Thyroid gland (tissue), 4 donors: ENCODE measurements around the gene NAIF1. TPM values are rescaled to one million over a fixed set of nuclear protein-coding genes. Genes with fewer than 3 reads are reported as not detected.
"Not testable (repeated sequence)": the region's sequence is repeated elsewhere in the genome, so short reads cannot be mapped to it uniquely, and the experiment has no call there.

Source experiments
- DNase-seq, 2 donors: peaks; one replicate each; pipeline ENCODE4 v3.0.0-alpha.2; 2019
- H3K27ac ChIP-seq, 3 donors: fragments of 200-600 bp; sonication (generic); 1 replicate in 2 of 3; 2 replicates in 1 of 3; pipeline ENCODE4 v1.5.1; 2016 to 2019; ENCODE audit warnings: mild to moderate bottlenecking in 1 of 3, moderate library complexity in 1 of 3
- H3K27me3 ChIP-seq: fragments of 200-600 bp; sonication (generic); one replicate; pipeline ENCODE4 v1.5.1; 2019
- H3K36me3 ChIP-seq, 2 donors: fragments of 200-600 bp; sonication (generic); one replicate each; pipeline ENCODE4 v1.5.1; 2016 to 2019
- H3K4me1 ChIP-seq, 2 donors: fragments of 200-600 bp; sonication (generic); one replicate each; pipeline ENCODE4 v1.5.1; 2017 to 2019
- H3K4me3 ChIP-seq, 3 donors: fragments of 200-600 bp; sonication (generic); replicated peaks in 1 of 3; 1 replicate in 2 of 3; 2 replicates in 1 of 3; pipeline ENCODE4 v1.5.1; 2016; ENCODE audit warnings: mild to moderate bottlenecking in 1 of 3
- H3K9me3 ChIP-seq: fragments of 200-600 bp; sonication (generic); one replicate; pipeline ENCODE4 v1.5.1; 2017
- CTCF ChIP-seq, 6 experiments: fragments of 200-600 bp in 3 of 6; fragments of 450-650 bp in 3 of 6; sonication (generic) in 3 of 6; IDR thresholded peaks; one replicate each; pipeline ENCODE4 v1.5.1; 2016 to 2019; ENCODE audit warnings: antibody characterized with exemption in 6 of 6, mild to moderate bottlenecking in 2 of 6, inconsistent platforms in 1 of 6, moderate library complexity in 1 of 6
- POLR2A ChIP-seq, 2 donors: fragments of 450-650 bp; IDR thresholded peaks; one replicate each; pipeline ENCODE4 v1.6.1; 2017; ENCODE audit warnings: antibody characterized with exemption in 2 of 2, mild to moderate bottlenecking in 2 of 2, moderate library complexity in 1 of 2
- WGBS, 2 donors: methylation state at CpG; one replicate each; pipeline ENCODE4 v1.1.5; 2017; 5-methylcytosine and 5-hydroxymethylcytosine counted together
- intact Hi-C: fragments of 100-400 bp; cut with DNase I; formaldehyde crosslinking; loops from one replicate; pipeline ENCODE4 v1.15.1; 2023
- total RNA-seq, 4 donors: library from RNA; depleted of rRNA; stranded (reverse); fragments of >200 nt; gene quantifications; one replicate each; pipeline ENCODE4 v1.2.3, GENCODE V29; 2016

Gene NAIF1
- total RNA-seq, 4 donors from 2014 or later = 5.3 to 17.2 (median 9.4) TPM

- Histone ChIP-seq H3K27me3 (no peaks in the 10 kb centered on the region), H3K4me1 (peaks cover 29 to 35% of the 10 kb centered on the region in 2 donors), H3K36me3 (no peaks in the 10 kb centered on the region), H3K4me3 (no peak overlapping the region), H3K9me3 (no peaks in the 10 kb centered on the region), H3K27ac (no peak overlapping the region)
- TF ChIP-seq CTCF (IDR thresholded peaks at IDR 0.05) = no peak
- TF ChIP-seq POLR2A (IDR thresholded peaks at IDR 0.05) = no peak
- no peak for DNase-seq
- intact Hi-C loops = no loop called here
- WGBS, 2 donors = 75 to 83% methylated on average over 1 of the region's 1 CpG
Measured at GRCh38 chr9:128045831-128046230, 21.3 kb downstream of the NAIF1 start.

- Histone ChIP-seq H3K27ac (peak overlapping the region in 1 of 3 donors; percentile 98), H3K4me1 (peaks cover 26 to 31% of the 10 kb centered on the region in 2 donors)
- DNase-seq, H3K9me3 ChIP-seq, H3K4me3 ChIP-seq, intact Hi-C loops, H3K27me3 ChIP-seq, H3K36me3 ChIP-seq: not testable (repeated sequence)
- WGBS, 2 donors = 92 to 95% methylated on average over 6 of the region's 6 CpGs
Measured at GRCh38 chr9:128045409-128045808, 21.7 kb downstream of the NAIF1 start.

- Histone ChIP-seq H3K27me3 (no peaks in the 10 kb centered on the region), H3K4me3 (no peak overlapping the region), H3K9me3 (no peaks in the 10 kb centered on the region), H3K27ac (peak overlapping the region; percentile 93 to 98 (median 94)), H3K4me1 (peaks cover 19 to 20% of the 10 kb centered on the region in 2 donors), H3K36me3 (no peaks in the 10 kb centered on the region)
- intact Hi-C loops = no loop called here
- no peak for TF ChIP-seq CTCF (IDR thresholded peaks at IDR 0.05)
- peak in 1 of 2 donors; percentile 55 for TF ChIP-seq POLR2A (IDR thresholded peaks at IDR 0.05)
- 27 to 28% methylated on average over 6 of the region's 7 CpGs for WGBS, 2 donors
- DNase-seq = peak; percentile 95 to 96
Measured at GRCh38 chr9:128043467-128043868, 23.7 kb downstream of the NAIF1 start.

GRCh38 chr9:128042043-128042442 is 25.1 kb downstream of the NAIF1 start:
- WGBS, 2 donors = 88 to 93% methylated on average over 7 of the region's 7 CpGs
- H3K4me3 ChIP-seq = no peak overlapping the region
- peaks cover 19 to 20% of the 10 kb centered on the region in 2 donors for H3K4me1 ChIP-seq
- TF ChIP-seq CTCF (IDR thresholded peaks at IDR 0.05) = no peak
- intact Hi-C loops = no loop called here
- H3K9me3 ChIP-seq = no peaks in the 10 kb centered on the region
- no peak for DNase-seq
- H3K27ac ChIP-seq = no peak overlapping the region
- H3K36me3 ChIP-seq = no peaks in the 10 kb centered on the region
- no peaks in the 10 kb centered on the region for H3K27me3 ChIP-seq

GRCh38 chr9:128040783-128041182 is 26.3 kb downstream of the NAIF1 start:
- H3K4me3 ChIP-seq, H3K9me3 ChIP-seq, H3K27me3 ChIP-seq, DNase-seq, H3K27ac ChIP-seq, H3K36me3 ChIP-seq, intact Hi-C loops: not testable (repeated sequence)
- peaks cover 19 to 20% of the 10 kb centered on the region in 2 donors for H3K4me1 ChIP-seq
- 61 to 62% methylated on average over 3 of the region's 3 CpGs for WGBS, 2 donors

GRCh38 chr9:128036522-128036921 is 30.6 kb downstream of the NAIF1 start:
- WGBS, 2 donors = 47 to 59% methylated on average over 3 of the region's 3 CpGs
- not testable (repeated sequence) for H3K4me3 ChIP-seq, H3K27me3 ChIP-seq, H3K27ac ChIP-seq, H3K9me3 ChIP-seq, H3K36me3 ChIP-seq, H3K4me1 ChIP-seq
- peak in 1 of 2 donors; percentile 8 for DNase-seq
- intact Hi-C loops = loop anchor here (5.0 kb wide), 1 partner anchor 81 kb away; no protein-coding TSS in a partner anchor
